HAP-1 (cell line): ENCODE results near the gene PTPRU.

Source experiments
- DNase-seq, 2 experiments: peaks; one replicate each; pipeline ENCODE4 v3.0.0-alpha.2; 2016 to 2020; ENCODE audit warnings: low spot score in 2 of 2
- H3K27me3 ChIP-seq: fragments of 250-450 bp; sonication (Bioruptor Pico); 2 replicates; pipeline ENCODE4 v1.5.1; 2020; ENCODE audit warnings: low read depth, mild to moderate bottlenecking, moderate library complexity
- H3K36me3 ChIP-seq: fragments of 250-450 bp; sonication (Bioruptor Pico); replicated peaks from 2 replicates; pipeline ENCODE4 v1.5.1; 2020; ENCODE audit warnings: mild to moderate bottlenecking
- H3K4me1 ChIP-seq: fragments of 250-450 bp; sonication (Bioruptor Pico); 2 replicates; pipeline ENCODE4 v1.5.1; 2020; ENCODE audit warnings: mild to moderate bottlenecking
- H3K4me3 ChIP-seq: fragments of 250-450 bp; sonication (Bioruptor Pico); 2 replicates; pipeline ENCODE4 v1.5.1; 2020; ENCODE audit warnings: mild to moderate bottlenecking, moderate library complexity
- H3K9me3 ChIP-seq: fragments of 250-450 bp; sonication (Bioruptor Pico); 2 replicates; pipeline ENCODE4 v1.5.1; 2020; ENCODE audit warnings: mild to moderate bottlenecking, moderate library complexity
- in situ Hi-C: fragments of 300-500 bp; cut with MboI; formaldehyde crosslinking; loops from 3 replicates; pipeline ENCODE4 v1.14.3; 2020; ENCODE audit warnings: low sequenced_read_pairs, inconsistent platforms, mixed read lengths

PTPRU gene

DNA sequence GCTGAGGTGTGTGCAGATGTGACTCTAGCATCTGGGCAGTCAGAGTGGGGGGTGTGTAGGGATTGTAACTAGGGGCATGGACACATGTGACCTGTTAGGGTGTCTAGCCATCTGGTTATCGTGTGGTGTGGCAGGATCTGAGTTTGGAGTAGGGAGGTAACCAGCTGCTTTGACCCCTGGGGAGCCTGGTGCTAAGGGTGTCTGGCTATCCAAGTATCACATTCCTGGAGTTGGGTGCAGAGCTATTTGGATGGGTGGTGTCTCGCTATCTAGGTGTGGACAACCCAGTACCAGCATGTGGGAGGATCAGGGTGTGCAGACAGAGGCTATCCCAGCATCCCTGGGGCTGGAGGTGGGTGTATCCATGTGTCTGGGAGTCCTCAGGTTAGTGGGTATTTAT is 4.7 kb downstream of the PTPRU start:
- Histone ChIP-seq H3K36me3 (no peaks in the 10 kb centered on the region; the same call in 1 of the 2 replicates), H3K4me3 (no peak overlapping the region), H3K27me3 (no peaks in the 10 kb centered on the region), H3K9me3 (no peaks in the 10 kb centered on the region), H3K4me1 (peaks cover 17% of the 10 kb centered on the region)
- DNase-seq: no peak
- in situ Hi-C loops: loop anchor here (10.0 to 25.0 kb wide), 3 partner anchors 844 to 1671 kb away; partner anchors contain the start of gene SDC3

DNA sequence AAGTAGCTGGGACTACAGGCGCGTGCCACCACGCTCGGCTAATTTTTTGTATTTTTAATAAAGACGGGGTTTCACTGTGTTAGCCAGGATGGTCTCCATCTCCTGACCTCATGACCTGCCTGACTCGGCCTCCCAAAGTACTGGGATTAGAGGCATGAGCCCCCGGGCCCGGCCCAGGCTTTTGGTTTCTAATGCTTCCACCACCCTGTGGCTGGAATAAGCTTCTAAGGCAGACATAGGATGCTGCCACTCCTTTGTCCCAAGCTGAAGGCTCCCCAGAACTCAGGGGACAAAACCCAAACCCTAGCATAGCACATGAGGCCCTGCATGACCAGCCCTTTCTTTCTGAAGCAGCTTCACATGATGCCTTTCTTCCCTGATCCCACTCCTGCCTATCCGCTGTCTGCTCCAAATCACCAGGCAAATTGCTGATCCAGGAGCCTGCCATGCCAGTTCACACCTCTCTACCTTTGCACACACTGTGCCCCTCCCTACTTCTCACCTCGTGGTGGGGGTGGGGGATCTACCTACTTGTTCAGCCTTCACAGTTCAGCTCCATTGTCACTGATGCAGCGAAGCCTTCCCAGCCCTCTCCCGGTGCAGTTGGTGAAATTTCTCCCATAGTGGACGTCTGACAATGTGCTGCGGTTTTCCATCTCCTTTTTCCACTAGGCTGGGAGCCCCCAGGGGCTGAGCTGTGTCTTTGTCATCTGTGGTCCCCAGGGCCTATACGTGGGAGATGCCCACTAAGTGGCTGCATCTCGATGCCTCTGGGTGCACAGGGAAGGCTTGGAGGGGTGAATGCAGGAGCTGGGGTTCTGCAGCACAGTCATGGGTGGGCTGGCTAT is 6.9 kb downstream of the PTPRU start:
- Histone ChIP-seq H3K27me3 (no peaks in the 10 kb centered on the region), H3K9me3 (no peaks in the 10 kb centered on the region), H3K36me3 (no peaks in the 10 kb centered on the region), H3K4me3 (no peak overlapping the region), H3K4me1 (peaks cover 15% of the 10 kb centered on the region)
- in situ Hi-C loops: loop anchor here (10.0 to 25.0 kb wide), 3 partner anchors 842 to 1669 kb away; partner anchors contain the start of gene SDC3
- DNase-seq: no peak

DNA sequence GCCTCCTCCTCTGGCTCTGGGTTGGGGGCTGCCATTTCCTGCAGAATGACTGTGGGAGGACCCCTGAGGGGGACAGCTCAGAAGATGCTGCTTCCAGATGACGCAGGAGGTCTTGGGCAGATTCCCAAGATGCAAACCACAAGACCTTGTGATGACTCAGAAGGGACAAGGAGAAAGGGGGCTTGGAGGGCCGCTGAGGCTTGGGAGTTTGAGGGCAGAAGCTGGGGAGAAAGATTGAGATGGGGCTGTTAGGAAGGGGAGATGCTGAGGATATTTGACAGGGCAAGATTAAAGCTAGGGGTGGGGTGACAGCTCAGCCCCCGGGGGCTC is 7.5 kb downstream of the PTPRU start:
- Histone ChIP-seq H3K27me3 (no peaks in the 10 kb centered on the region), H3K4me1 (peaks cover 13% of the 10 kb centered on the region), H3K4me3 (no peak overlapping the region), H3K9me3 (no peaks in the 10 kb centered on the region), H3K36me3 (no peaks in the 10 kb centered on the region)
- in situ Hi-C loops: loop anchor here (10.0 to 25.0 kb wide), 3 partner anchors 841 to 1668 kb away; partner anchors contain the start of gene SDC3
- no peak for DNase-seq

DNA sequence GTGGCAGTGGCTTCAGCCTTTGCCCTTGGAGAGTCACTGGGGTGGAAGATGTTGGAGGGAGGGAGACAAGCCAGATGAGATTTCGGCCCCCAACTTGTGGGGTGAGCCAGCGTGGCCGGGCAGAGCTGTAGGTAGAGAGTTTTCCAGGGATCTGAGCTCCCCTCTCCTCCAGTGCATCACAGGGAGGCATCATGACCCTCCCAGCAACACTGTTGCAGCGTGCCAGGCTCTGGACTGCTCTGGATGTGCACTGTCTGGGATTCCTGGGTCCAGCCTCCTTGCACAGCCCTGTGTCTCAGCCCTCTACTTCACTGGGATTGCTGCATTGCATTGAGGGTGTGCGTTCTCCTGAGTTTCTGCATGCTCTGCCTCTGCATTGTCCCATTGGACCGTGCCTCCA is 8.9 kb downstream of the PTPRU start:
- Histone ChIP-seq H3K4me3 (no peak overlapping the region), H3K9me3 (no peaks in the 10 kb centered on the region), H3K36me3 (no peaks in the 10 kb centered on the region), H3K4me1 (peaks cover 9% of the 10 kb centered on the region), H3K27me3 (no peaks in the 10 kb centered on the region)
- no peak for DNase-seq
- in situ Hi-C loops: loop anchor here (10.0 to 25.0 kb wide), 3 partner anchors 840 to 1667 kb away; partner anchors contain the start of gene SDC3

DNA sequence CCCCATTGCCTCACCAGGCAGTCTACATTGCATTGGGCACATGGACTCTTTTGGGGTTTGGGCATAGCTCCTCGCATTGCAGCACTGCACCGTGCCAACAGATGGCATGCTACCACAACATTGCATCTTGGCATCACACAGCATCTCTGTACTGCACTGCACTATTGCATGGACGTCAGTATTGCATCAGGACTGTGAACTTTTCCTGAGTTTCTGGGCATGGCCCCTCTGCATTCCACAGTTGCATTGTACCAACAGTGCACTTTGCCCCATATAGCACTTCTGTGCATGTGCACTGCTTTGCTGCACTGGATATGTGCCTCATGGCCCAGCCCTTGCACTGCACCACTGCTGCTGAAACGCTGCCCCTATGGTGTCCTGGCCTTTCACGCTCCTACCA is 9.6 kb downstream of the PTPRU start:
- Histone ChIP-seq H3K9me3 (no peaks in the 10 kb centered on the region), H3K36me3 (no peaks in the 10 kb centered on the region), H3K4me3 (no peak overlapping the region), H3K4me1 (peaks cover 8% of the 10 kb centered on the region; the same call in 1 of the 2 replicates), H3K27me3 (no peaks in the 10 kb centered on the region)
- no peak for DNase-seq
- in situ Hi-C loops: loop anchor here (10.0 to 25.0 kb wide), 3 partner anchors 839 to 1666 kb away; partner anchors contain the start of gene SDC3

DNA sequence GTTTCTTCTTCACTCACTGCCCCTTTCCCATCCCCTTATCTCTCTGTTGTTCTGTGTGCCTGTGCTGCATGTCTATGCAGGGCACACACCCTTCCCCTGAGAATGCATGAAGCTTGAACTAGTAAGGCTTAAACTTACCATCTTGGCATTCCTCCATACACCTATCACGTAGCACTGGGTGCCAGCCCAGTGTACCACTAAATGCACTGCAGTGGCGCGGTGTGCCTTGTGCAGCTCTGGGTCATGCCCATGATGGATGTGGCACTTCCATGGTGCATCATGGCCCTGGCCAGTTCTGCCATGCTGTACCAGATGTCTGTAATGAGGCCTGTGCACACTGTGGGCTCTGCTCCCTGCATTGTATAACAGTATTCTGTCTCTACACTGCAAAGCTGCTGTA is 10.7 kb downstream of the PTPRU start:
- in situ Hi-C loops: loop anchor here (10.0 to 25.0 kb wide), 3 partner anchors 838 to 1665 kb away; partner anchors contain the start of gene SDC3
- H3K4me1 ChIP-seq: peaks cover 8% of the 10 kb centered on the region; the same call in 1 of the 2 replicates

DNA sequence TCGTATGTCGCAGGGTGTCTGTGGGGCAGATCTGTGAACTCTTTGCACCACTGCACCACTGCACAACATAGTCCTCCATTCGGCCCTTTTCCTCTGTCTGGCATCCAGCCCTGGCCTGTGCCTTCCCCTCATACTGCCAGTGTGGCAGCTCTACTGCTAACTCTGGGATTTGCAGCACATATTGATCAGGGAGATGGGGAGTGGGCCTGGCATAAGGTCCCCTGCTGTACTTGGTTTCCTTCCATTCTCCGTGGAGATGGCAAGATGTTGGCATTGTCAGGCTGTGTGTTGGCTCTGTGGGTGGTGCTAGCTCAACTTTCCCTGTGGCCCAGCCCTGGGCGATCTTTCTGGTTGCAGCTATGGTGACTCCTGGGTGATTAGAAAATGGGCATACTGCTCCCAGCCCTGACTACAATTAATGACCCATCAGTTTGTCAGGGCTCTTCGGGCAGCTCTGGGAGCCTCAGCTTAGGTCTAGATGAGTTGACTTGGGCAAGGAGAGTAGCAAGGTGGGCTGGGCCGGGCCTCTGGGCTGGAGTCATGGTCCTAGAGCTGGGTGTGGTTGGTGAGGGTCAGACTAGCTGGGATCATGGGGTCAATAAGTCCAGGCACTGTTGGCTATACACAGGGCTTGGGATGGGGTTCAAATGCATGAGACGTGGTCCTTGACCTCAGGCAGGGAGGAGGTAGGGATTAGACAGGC is 11.4 kb downstream of the PTPRU start:
- Histone ChIP-seq H3K36me3 (no peaks in the 10 kb centered on the region), H3K27me3 (no peaks in the 10 kb centered on the region), H3K4me1 (peaks cover 8% of the 10 kb centered on the region; the same call in 1 of the 2 replicates), H3K4me3 (no peak overlapping the region), H3K9me3 (no peaks in the 10 kb centered on the region)
- in situ Hi-C loops: loop anchor here (10.0 to 25.0 kb wide), 3 partner anchors 837 to 1665 kb away; partner anchors contain the start of gene SDC3
- no peak for DNase-seq

More for the DNA sequence above, 10.7 kb downstream of the PTPRU start:
- Histone ChIP-seq H3K36me3 (no peaks in the 10 kb centered on the region), H3K4me3 (no peak overlapping the region), H3K27me3 (no peaks in the 10 kb centered on the region), H3K9me3 (no peaks in the 10 kb centered on the region)
- DNase-seq: no peak

DNA sequence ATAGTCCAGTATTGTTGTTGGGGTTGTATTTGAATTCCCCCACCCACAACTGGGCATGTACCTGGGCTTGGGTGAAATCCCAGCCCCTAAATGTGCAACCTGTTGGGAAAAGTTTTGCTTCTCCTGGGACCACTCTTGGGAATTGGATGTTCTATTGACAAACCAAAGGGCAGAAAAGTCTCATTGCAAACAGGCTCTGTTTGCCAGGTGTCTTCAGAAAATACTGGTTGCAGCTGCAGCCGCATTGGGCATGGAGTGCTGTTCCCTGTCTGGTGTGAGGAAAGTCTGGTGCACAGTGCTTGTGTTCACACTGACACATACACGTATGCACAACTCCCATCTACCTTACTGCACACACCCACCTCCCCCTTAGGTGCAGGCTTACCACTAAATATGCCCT is 12.1 kb downstream of the PTPRU start:
- in situ Hi-C loops: loop anchor here (10.0 to 25.0 kb wide), 3 partner anchors 836 to 1664 kb away; partner anchors contain the start of gene SDC3
- Histone ChIP-seq H3K4me1 (peaks cover 8% of the 10 kb centered on the region; the same call in 1 of the 2 replicates), H3K36me3 (no peaks in the 10 kb centered on the region), H3K4me3 (no peak overlapping the region), H3K9me3 (no peaks in the 10 kb centered on the region), H3K27me3 (no peaks in the 10 kb centered on the region)
- DNase-seq: no peak

DNA sequence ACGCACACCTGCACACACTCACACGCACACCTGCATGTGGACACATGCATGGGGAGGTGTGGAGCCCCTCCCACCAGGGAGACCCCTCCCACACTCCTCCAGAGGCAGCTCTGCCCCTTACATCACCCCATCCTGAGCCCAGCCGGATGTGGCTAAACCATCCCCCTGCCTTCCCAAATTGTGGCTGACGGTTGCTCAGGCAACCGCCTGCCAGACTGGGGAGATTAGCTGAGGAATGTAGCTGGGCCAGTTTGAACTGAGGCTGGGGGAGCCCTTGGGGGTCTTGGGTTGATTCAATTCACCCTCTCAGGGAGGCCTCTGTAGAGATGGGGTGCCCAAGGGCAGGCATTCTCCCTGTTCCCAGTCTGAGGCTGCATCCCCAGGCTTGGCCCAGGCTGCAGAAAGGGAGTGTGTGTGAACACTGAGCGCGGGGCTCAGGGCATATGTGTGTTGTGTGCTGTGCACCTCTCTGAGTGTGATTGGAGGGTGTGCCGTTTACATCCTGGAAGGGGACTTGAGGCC is 12.9 kb downstream of the PTPRU start:
- DNase-seq: peak in 1 of 2 experiments; percentile 39
- Histone ChIP-seq H3K9me3 (no peaks in the 10 kb centered on the region), H3K4me3 (no peak overlapping the region), H3K36me3 (no peaks in the 10 kb centered on the region), H3K27me3 (no peaks in the 10 kb centered on the region), H3K4me1 (peaks cover 8% of the 10 kb centered on the region; the same call in 1 of the 2 replicates)
- in situ Hi-C loops: loop anchor here (10.0 to 25.0 kb wide), 3 partner anchors 836 to 1663 kb away; partner anchors contain the start of gene SDC3

DNA sequence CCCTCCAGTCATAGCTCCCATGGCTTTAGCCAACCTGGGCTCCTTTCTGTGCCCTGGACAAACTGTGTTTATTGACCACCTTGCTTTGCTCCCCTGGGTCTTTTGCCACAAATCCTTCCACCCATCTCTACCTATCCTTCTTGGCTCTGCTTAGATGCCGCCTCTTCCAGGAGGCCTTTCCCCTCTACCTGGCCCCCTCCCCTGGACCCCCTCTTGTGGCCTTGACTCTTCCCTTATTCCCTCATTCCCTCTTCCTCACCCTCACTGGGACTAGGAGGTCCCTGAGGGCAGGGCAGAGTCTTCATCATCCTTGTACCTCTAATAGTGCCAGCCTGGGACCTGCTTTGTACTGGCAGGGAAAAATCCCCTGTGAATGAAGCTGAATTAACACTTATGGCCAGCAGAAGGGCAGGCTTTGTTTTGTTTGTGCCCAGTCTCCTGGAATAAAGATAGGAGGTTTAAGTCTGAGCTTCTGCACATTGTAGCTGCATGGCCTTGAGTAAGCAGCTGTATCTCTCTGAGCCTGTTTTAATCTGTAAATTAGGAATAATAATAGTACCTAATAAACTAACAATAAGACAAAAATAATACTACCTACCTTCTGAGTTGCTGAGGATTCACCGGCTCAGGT is 13.7 kb downstream of the PTPRU start:
- no peaks in the 10 kb centered on the region for H3K27me3 ChIP-seq
- no peaks in the 10 kb centered on the region for H3K9me3 ChIP-seq
- in situ Hi-C loops: loop anchor here (10.0 to 25.0 kb wide), 3 partner anchors 835 to 1662 kb away; partner anchors contain the start of gene SDC3
- no peak for DNase-seq
- no peak overlapping the region for H3K4me3 ChIP-seq
- no peaks in the 10 kb centered on the region for H3K36me3 ChIP-seq
- H3K4me1 ChIP-seq: peaks cover 8% of the 10 kb centered on the region; the same call in 1 of the 2 replicates

DNA sequence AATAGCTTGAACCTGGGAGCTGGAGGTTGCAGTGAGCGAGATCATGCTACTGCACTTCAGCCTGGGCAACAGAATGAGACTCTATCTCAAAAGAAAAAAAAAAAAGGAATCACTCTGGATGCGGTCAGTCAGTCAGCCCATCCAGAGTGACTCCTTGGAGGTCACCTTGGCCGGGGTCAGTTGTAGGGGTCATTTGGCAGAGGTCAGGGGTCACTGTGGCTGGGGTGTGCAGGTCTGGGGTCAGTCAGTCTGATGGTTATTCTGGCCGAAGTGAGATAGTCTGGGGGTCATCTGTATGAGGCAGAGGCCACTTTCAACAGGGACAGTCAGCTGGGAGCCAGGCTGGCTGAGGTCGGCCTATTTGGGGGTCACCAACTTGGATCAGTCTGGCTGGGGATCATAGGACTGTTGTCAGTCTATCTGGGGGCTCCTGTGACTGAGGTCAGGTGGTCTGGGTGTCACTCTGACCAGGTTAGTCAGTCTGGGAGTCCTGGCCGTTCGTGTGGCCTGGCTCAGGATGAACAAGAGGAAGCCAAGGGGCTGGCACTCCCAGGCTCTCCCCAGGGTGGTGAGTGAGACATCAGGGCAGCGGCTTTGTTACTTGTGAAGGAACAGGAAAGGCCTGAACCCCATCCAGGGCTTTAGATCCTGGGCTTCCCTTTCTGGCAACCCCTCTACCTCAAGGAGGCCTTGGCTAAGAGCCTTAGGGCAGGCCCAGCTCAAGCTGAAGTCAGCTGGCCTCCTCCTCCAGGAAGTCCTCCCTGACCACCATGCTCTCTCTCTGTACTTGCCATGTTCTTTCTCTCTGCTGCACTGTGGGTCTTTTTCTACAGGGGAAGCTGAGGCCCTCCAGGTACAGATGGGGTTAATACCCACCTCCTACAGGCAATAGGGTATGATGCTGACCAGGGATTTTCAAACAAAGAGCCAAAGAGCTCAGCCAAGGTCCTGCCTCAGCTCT is 15.1 kb downstream of the PTPRU start:
- peaks cover 8% of the 10 kb centered on the region; the same call in 1 of the 2 replicates for H3K4me1 ChIP-seq
- no peak overlapping the region for H3K4me3 ChIP-seq
- no peaks in the 10 kb centered on the region for H3K9me3 ChIP-seq
- H3K36me3 ChIP-seq: no peaks in the 10 kb centered on the region
- DNase-seq: no peak
- no peaks in the 10 kb centered on the region for H3K27me3 ChIP-seq
- in situ Hi-C loops: no loop called here

DNA sequence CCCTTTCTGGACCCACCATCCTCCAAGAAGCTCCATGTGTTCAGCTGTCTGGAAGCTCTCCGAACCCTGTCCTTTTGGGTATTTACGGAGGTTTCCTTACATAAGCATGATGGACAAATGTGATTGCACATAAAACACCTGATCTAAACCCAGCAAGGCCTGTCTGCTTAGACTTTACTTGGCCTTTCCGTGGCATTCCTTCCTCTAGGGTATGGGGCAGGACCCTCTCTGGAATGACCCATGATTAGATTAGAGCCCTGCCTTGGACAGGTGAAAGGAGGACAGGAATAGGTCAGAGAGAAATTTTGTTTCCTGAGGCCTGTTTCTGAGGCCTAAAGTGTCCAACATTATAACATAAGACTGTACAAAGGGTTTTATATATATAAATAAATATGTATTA is 16.9 kb downstream of the PTPRU start:
- H3K4me3 ChIP-seq: no peak overlapping the region
- in situ Hi-C loops: no loop called here
- peaks cover 20% of the 10 kb centered on the region for H3K4me1 ChIP-seq
- no peaks in the 10 kb centered on the region for H3K27me3 ChIP-seq
- H3K36me3 ChIP-seq: no peaks in the 10 kb centered on the region; the same call in 1 of the 2 replicates
- no peak for DNase-seq
- H3K9me3 ChIP-seq: no peaks in the 10 kb centered on the region
